Sigmoid colon (tissue), 4 donors: Measurements from ENCODE around the gene CLCN4.

ENCODE experiments used
- EP300 ChIP-seq, 4 donors: sonication (generic); formaldehyde crosslinking; IDR thresholded peaks; one replicate each; pipeline ENCODE4 v1.6.1; 2017; ENCODE audit warnings: antibody characterized with exemption in 4 of 4
- POLR2A ChIP-seq, 2 donors: fragments of 450-650 bp; IDR thresholded peaks; one replicate each; pipeline ENCODE4 v1.6.1; 2016; ENCODE audit warnings: antibody characterized with exemption in 2 of 2, mild to moderate bottlenecking in 2 of 2, moderate library complexity in 2 of 2
- TF ChIP-seq, protein P1 (sequence below), 4 experiments: fragments of 450-650 bp in 3 of 4; fragments of 200-600 bp in 1 of 4; IDR thresholded peaks; one replicate each; pipeline ENCODE4 v1.5.1; 2016 to 2019; ENCODE audit warnings: antibody characterized with exemption in 4 of 4, mild to moderate bottlenecking in 3 of 4, moderate library complexity in 2 of 4

GRCh38 chrX:10184411-10184810, 27.6 kb downstream of the CLCN4 start:
- TF ChIP-seq, protein P1, sequence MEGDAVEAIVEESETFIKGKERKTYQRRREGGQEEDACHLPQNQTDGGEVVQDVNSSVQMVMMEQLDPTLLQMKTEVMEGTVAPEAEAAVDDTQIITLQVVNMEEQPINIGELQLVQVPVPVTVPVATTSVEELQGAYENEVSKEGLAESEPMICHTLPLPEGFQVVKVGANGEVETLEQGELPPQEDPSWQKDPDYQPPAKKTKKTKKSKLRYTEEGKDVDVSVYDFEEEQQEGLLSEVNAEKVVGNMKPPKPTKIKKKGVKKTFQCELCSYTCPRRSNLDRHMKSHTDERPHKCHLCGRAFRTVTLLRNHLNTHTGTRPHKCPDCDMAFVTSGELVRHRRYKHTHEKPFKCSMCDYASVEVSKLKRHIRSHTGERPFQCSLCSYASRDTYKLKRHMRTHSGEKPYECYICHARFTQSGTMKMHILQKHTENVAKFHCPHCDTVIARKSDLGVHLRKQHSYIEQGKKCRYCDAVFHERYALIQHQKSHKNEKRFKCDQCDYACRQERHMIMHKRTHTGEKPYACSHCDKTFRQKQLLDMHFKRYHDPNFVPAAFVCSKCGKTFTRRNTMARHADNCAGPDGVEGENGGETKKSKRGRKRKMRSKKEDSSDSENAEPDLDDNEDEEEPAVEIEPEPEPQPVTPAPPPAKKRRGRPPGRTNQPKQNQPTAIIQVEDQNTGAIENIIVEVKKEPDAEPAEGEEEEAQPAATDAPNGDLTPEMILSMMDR (IDR thresholded peaks at IDR 0.05): no peak
- no peak for TF ChIP-seq POLR2A (IDR thresholded peaks at IDR 0.05)
- TF ChIP-seq EP300 (IDR thresholded peaks at IDR 0.05): no peak
